Left renal pelvis (tissue), 4 donors: ENCODE results near the gene ARMC9. TPM values are rescaled to one million over a fixed set of nuclear protein-coding genes. Genes with fewer than 3 reads are reported as not detected.
"Not testable (repeated sequence)": the region's sequence is repeated elsewhere in the genome, so short reads cannot be mapped to it uniquely, and the experiment has no call there.

ENCODE experiments used
- DNase-seq, 4 donors: peaks; one replicate each; pipeline ENCODE4 v3.0.0-alpha.2; 2013; ENCODE audit warnings: low read depth in 4 of 4, low spot score in 3 of 4
- polyA plus RNA-seq, 4 donors: library from polyadenylated mRNA; unstranded; fragments of 120-200 nt; gene quantifications; one replicate each; pipeline ENCODE4 v1.2.1, GENCODE V29; 2013; ENCODE audit not compliant: insufficient read length in 4 of 4

Gene ARMC9
- polyA plus RNA-seq, 4 donors = 24.6 to 30.1 (median 27.1) TPM

GRCh38 chr2:231304259-231304658 lies 105.8 kb downstream of the ARMC9 start:
- not testable (repeated sequence) for DNase-seq

- no peak for DNase-seq
Measured at GRCh38 chr2:231305221-231305620, 106.8 kb downstream of the ARMC9 start.

- DNase-seq = no peak
Measured at GRCh38 chr2:231306791-231307393, 108.5 kb downstream of the ARMC9 start.

GRCh38 chr2:231308219-231308618 lies 109.8 kb downstream of the ARMC9 start:
- no peak for DNase-seq

- DNase-seq = no peak
Measured at GRCh38 chr2:231308631-231309428, 110.4 kb downstream of the ARMC9 start.

- DNase-seq = no peak
Measured at GRCh38 chr2:231312066-231312465, 113.6 kb downstream of the ARMC9 start.

GRCh38 chr2:231315896-231316295 lies 117.5 kb downstream of the ARMC9 start:
- no peak for DNase-seq

- no peak for DNase-seq
Measured at GRCh38 chr2:231317579-231317978, 119.1 kb downstream of the ARMC9 start.

- no peak for DNase-seq
Measured at GRCh38 chr2:231318436-231318835, 120.0 kb downstream of the ARMC9 start.

GRCh38 chr2:231318954-231319353 lies 120.5 kb downstream of the ARMC9 start:
- no peak for DNase-seq

- no peak for DNase-seq
Measured at GRCh38 chr2:231319867-231320266, 121.4 kb downstream of the ARMC9 start.

- no peak for DNase-seq
Measured at GRCh38 chr2:231321021-231321420, 122.6 kb downstream of the ARMC9 start.

- no peak for DNase-seq
Measured at GRCh38 chr2:231321556-231322334, 123.3 kb downstream of the ARMC9 start.

GRCh38 chr2:231323316-231323715 lies 124.9 kb downstream of the ARMC9 start:
- no peak for DNase-seq

GRCh38 chr2:231325826-231326225 lies 127.4 kb downstream of the ARMC9 start:
- no peak for DNase-seq

- DNase-seq = no peak
Measured at GRCh38 chr2:231326404-231326803, 128.0 kb downstream of the ARMC9 start.

GRCh38 chr2:231330311-231330710 lies 131.9 kb downstream of the ARMC9 start:
- no peak for DNase-seq

- DNase-seq = no peak
Measured at GRCh38 chr2:231331533-231331932, 133.1 kb downstream of the ARMC9 start.

- no peak for DNase-seq
Measured at GRCh38 chr2:231332388-231332787, 134.0 kb downstream of the ARMC9 start.

GRCh38 chr2:231332872-231333500 lies 134.6 kb downstream of the ARMC9 start:
- DNase-seq = no peak
